OCI-LY7 (cell line): Measurements from ENCODE around the gene DUSP16.

Source experiments
- CTCF ChIP-seq: fragments of 200-600 bp; sonication (generic); conservative IDR thresholded peaks from 2 replicates; pipeline ENCODE4 v1.5.1; 2014; ENCODE audit warnings: mild to moderate bottlenecking, antibody characterized with exemption, low read length, moderate library complexity, mixed read lengths
- EZH2phosphoT487 ChIP-seq: fragments of 200-600 bp; sonication (generic); IDR thresholded peaks from 2 replicates; pipeline ENCODE4 v1.6.1; 2018; ENCODE audit warnings: low read depth, borderline replicate concordance, mild to moderate bottlenecking, mixed run types, antibody characterized with exemption, low read length, moderate library complexity, mixed read lengths

- TF ChIP-seq CTCF (no peak), EZH2phosphoT487 (no peak)
Measured at GRCh38 chr12:12443431-12443878, 119.2 kb downstream of the DUSP16 start.
